Fibroblast of skin of left quadriceps (primary cell): ENCODE measurements around the gene SPDYE16.
"Not testable (repeated sequence)": the region's sequence is repeated elsewhere in the genome, so short reads cannot be mapped to it uniquely, and the experiment has no call there.

Experiments used
- DNase-seq, 2 experiments: peaks; one replicate each; pipeline ENCODE4 v3.0.0-alpha.2; 2013; ENCODE audit warnings: low read depth in 2 of 2

Gene SPDYE16

GRCh38 chr7:76504351-76505167, 38.5 kb downstream of the SPDYE16 start:
- not testable (repeated sequence) for DNase-seq

DNA sequence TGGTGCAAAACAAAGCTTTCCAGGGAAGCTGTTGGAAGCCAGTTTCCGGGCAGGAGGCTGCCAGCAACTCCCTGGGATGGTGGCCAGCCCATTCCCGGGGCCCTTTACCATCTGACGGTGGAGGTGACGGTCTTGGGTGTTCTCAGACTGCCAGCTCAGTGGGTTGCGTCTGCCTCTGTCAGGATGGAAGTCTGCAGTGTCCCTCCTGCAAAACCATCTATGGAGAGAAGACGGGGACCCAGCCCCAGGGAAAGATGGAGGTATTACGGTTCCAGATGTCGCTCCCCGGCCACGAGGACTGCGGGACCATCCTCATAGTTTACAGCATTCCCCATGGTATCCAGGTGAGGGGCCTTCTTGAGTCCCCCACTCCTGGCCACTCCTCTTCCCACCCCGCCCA, 39.9 kb downstream of the SPDYE16 start:
- not testable (repeated sequence) for DNase-seq

GRCh38 chr7:76502836-76503235, 40.3 kb downstream of the SPDYE16 start:
- DNase-seq: not testable (repeated sequence)

GRCh38 chr7:76502224-76502623, 40.9 kb downstream of the SPDYE16 start:
- not testable (repeated sequence) for DNase-seq

DNA sequence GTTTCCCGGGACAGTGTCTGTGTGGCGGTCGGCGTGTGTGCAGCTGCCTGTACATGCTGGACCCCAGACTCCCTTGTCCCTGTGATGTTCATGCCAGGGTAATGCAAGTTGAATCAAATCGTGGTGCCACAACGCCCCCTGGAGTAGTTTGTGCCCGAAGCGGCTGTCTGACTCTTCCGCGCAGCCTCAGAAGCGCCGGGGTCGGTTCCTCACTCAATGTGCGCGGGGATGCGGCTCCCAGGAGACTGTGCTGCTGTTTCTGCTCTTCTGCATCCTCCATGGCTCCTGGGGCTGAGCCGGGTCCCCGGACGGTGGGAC, 43.2 kb downstream of the SPDYE16 start:
- not testable (repeated sequence) for DNase-seq

DNA sequence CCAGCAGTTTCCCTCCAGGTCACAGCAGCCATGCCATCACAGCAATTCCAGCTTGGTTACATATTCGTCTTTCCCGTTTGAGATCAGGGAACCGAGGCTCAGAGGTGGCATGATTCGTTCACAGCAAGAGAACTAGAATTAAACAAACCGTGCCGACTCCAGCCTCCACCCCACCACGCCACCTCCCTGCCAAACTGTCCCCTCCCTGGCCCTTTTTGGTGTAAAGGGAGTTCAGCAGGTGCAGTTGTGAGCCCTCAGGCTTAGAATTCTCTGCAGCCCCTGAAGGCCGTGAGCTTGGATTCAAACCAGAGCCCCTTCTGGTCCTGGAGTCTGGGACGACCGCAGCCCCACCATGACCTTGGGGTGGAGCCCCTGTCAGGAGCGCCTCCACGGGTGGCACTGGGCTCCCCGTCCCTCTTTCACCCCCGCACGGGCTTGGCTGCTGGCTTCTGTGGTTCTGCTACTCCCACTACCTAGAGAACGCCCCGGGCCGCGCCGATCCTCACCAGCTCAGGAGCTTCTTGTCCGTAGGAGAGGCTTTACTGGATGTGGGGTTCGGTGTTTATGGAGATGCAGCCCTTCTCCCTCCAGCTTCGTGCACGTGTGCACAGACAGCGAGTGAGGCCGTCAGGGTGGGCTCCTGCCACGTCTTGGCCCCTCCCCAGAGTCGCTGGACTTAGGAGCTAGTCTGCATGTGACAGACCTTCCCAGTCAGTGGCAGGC, 43.7 kb downstream of the SPDYE16 start:
- not testable (repeated sequence) for DNase-seq

DNA sequence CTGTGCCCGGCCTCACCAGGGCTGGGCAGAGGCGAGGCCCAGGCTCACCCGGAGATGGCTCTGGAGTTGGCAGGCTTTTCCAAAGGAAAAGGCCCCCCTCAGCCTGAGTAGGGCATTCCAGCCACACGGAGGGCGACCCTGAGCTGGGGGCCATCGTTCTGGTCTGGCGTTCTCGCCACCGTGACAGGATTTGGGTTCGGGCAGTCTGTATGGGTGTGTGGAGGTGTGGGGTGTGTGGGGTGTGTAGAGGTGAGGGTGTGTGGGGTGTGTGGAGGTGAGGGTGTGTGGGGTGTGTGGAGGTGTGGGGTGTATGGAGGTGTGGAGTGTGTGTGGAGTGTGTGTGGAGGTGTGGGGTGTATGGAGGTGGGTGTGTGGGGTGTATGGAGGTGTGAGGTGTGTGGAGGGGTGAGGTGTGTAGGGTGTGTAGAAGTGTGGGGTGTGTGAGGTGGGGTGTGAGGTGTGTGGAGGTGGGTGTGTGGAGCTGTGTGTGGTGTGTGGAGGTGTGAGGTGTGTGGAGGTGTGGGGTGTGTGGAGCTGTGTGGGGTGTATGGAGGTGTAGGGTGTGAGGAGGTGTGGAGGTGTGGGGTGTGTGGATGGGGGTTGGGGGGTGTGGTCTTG, 44.4 kb downstream of the SPDYE16 start:
- not testable (repeated sequence) for DNase-seq

- not testable (repeated sequence) for DNase-seq
These were observed 45.0 kb downstream of the SPDYE16 start for GRCh38 chr7:76497918-76498582.

DNA sequence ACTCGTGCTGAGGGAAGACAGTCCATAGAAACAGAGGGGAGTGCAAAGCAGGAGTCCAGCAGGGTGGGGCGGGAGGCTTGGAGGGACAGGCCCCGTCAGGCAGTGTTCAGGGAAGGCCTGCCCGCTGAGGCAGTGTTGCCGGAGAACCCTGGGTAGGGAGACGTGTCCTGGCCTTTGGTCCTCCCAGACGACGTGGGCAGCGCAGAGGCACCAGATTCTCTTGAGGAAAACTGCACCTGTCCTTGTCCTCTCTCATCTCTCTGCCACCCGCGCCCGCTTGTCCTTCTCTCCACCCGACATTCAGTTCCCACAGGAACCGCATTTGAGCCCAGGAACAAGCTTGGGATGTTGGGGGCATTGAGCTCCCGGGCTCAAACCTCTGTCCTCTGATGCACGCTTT, 47.4 kb downstream of the SPDYE16 start:
- not testable (repeated sequence) for DNase-seq

- DNase-seq: not testable (repeated sequence)
These were observed 51.0 kb downstream of the SPDYE16 start for GRCh38 chr7:76492139-76492538.

- not testable (repeated sequence) for DNase-seq
These were observed 55.1 kb downstream of the SPDYE16 start for GRCh38 chr7:76487969-76488368.

DNA sequence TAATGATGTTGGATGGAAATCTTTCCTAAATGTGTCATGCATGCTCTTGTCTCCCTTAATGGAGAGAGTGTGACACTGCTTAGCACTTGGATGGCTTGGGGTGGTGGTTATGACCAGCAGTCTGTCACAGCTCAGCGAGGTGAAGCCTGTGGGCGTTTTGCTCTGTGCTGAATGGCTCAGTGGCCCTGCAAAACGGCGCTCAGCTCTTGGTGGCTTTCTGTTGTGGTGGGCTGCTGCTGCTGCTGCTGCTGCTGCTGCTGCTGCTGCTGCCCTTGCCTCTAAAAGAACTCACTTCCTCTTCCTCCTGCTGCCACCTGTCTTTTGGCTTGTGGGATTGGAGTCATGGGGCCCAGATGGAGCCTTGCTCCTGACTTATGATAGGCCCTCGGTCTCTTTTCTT, 56.5 kb downstream of the SPDYE16 start:
- DNase-seq: not testable (repeated sequence)

DNA sequence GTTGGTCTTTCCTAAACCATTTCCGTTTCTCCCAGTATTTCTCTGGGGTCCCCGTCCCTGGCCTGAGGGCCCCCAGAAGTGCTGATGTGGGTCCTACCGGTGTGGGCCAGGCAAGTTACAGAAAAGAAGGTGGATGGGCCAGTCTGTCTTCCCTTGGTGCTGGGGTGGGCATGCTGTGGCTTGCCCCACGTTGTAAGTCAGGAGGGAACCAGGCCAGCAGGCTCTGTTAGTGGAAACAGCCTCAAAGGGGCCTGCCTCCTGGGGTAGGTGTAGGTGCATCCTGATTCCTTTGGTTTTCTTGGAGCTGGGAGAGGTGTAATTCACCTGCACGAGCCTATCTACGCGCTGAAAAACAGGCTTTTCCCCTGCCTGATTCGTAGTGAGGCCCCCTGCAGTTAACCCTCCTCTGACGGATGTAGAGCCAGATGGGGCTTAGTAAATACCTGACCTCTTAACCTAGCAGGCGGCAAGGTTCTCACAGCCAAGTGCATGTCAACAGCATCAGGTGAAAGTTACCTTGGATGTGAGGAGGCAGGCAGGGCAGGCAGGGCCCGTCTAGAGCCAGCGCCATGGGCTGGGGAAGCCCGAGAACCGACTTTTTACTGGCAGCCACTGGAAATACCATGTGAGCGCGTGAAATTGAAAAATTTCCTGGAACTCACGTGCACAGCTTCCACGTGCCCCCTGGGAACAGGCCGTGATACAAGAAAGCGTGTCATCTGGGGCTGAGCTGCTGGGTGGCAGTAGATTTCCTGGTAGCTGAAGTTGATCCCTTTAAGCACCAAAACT, 57.1 kb downstream of the SPDYE16 start:
- DNase-seq: not testable (repeated sequence)

DNA sequence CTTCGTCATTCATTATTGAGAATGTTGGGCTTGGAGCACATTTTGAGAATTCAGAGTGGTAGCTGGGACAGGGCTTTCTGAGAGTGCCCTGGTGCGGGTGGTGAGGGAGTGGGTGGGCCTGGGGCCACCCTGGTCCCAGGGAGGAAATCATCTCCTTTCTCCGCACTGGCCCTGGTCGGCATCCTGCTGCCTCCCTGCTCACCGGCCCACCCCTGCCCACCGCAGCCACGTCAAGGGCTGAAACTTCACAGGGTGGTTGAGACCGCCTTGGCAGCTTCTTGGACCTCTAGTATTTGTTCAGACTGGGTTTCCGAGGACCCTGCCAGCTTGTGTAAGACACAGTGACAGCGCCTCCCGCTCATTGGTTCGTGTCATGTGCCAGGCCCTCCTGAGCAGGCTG, 58.6 kb downstream of the SPDYE16 start:
- not testable (repeated sequence) for DNase-seq

DNA sequence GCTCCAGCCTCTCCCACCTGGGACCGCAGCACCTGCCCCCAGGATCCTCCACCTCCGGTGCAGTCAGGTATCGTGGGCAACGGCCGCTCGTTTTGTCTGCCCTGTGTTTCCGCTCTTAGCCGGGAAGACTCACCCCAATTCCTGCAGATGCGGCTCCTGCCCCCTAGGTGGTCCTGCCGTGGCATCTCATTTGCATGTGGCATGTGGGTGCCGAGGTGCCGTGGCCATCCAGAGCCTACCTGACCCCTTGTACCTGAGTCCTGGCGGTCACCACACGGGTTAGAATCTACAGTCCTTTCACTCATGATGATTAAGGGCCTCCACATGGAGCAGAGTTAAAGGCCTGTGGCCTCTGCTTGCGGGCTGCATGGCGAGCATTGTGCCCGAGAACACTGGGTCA, 60.0 kb downstream of the SPDYE16 start:
- DNase-seq: not testable (repeated sequence)

DNA sequence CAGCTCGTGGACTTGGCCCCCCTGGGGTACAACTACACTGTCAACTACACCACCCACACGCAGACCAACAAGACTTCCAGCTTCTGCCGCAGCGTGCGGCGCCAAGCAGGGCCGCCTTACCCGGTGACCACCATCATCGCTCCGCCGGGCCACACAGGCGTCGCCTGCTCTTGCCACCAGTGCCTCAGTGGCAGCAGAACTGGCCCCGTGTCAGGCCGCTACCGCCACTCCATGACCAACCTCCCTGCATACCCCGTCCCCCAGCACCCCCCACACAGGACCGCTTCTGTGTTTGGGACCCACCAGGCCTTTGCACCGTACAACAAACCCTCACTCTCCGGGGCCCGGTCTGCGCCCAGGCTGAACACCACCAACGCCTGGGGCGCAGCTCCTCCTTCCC, 60.4 kb downstream of the SPDYE16 start:
- DNase-seq: not testable (repeated sequence)
